Heart left ventricle (tissue), 16 donors: ENCODE data around the gene BCL2L12. TPM values are rescaled to one million over a fixed set of nuclear protein-coding genes. Genes with fewer than 3 reads are reported as not detected.

ENCODE experiments used
- ATAC-seq, 4 donors: fragments of 200-7000 bp; cut with Tn5 transposase; one replicate each; pipeline ENCODE4 v1.9.1; 2020 to 2022; ENCODE audit warnings: moderate library complexity in 4 of 4, mild to moderate bottlenecking in 3 of 4, moderate number of reproducible peaks in 1 of 4
- DNase-seq, 5 donors: peaks; one replicate each; pipeline ENCODE4 v3.0.0-alpha.2; 2020
- H3K27ac ChIP-seq, 12 donors: fragments of 200-600 bp; sonication (generic) in 4 of 12; one replicate each; pipeline versions ENCODE4 v1.5.0 to v1.8.0; 2016 to 2022; ENCODE audit warnings: mild to moderate bottlenecking in 2 of 12
- H3K27me3 ChIP-seq, 9 donors: fragments of 200-600 bp; sonication (generic) in 2 of 9; one replicate each; pipeline versions ENCODE4 v1.5.1 to v1.8.0; 2016 to 2022; ENCODE audit warnings: mild to moderate bottlenecking in 3 of 9
- H3K36me3 ChIP-seq, 9 donors: fragments of 200-600 bp; sonication (generic) in 2 of 9; one replicate each; pipeline versions ENCODE4 v1.5.0 to v1.8.0; 2018 to 2022; ENCODE audit warnings: mild to moderate bottlenecking in 2 of 9
- H3K4me1 ChIP-seq, 12 donors: fragments of 200-600 bp; sonication (generic) in 4 of 12; one replicate each; pipeline versions ENCODE4 v1.5.0 to v1.8.0; 2016 to 2022; ENCODE audit warnings: mild to moderate bottlenecking in 3 of 12
- H3K4me3 ChIP-seq, 12 donors: fragments of 200-600 bp; sonication (generic) in 4 of 12; one replicate each; pipeline versions ENCODE4 v1.5.0 to v1.8.0; 2017 to 2022; ENCODE audit warnings: mild to moderate bottlenecking in 9 of 12, moderate library complexity in 4 of 12
- H3K9me3 ChIP-seq, 12 donors: fragments of 200-600 bp; sonication (generic) in 4 of 12; one replicate each; pipeline versions ENCODE4 v1.5.0 to v1.8.0; 2016 to 2022; ENCODE audit warnings: mild to moderate bottlenecking in 1 of 12
- POLR2A ChIP-seq, 2 donors: fragments of 450-650 bp; IDR thresholded peaks; one replicate each; pipeline ENCODE4 v1.6.1; 2017; ENCODE audit warnings: antibody characterized with exemption in 2 of 2, mild to moderate bottlenecking in 2 of 2, moderate library complexity in 2 of 2
- WGBS, 4 donors: extraction: QIAGEN DNeasy Blood & Tissue Kit in 2 of 4; methylation state at CpG; one replicate each; pipeline versions ENCODE4 v1.1.5 to v1.1.7; 2013 to 2018; 5-methylcytosine and 5-hydroxymethylcytosine counted together
- intact Hi-C, 10 donors: fragments of 100-400 bp; cut with DNase I; formaldehyde crosslinking; loops; one replicate each; pipeline versions ENCODE4 v1.11.1 to v1.14.2; 2022
- polyA plus RNA-seq, 2 donors: library from polyadenylated mRNA; stranded (reverse); fragments of 200-250 nt; gene quantifications; one replicate each; pipeline ENCODE4 v1.2.3, GENCODE V29; 2013
- total RNA-seq, 9 donors: library from RNA; depleted of rRNA in 2 of 9; stranded (reverse); fragments of >200 nt in 2 of 9; fragmentation: NEBNext Ultra II Directional in 3 of 9; extraction: Animal tissue kit (Norgen Biotek cat#: 25700) in 3 of 9; gene quantifications; one replicate each; pipeline versions ENCODE4 v1.1.0 to v1.2.4, GENCODE V29; 2016 to 2023
- TF ChIP-seq, protein P1 (sequence below), 12 donors: fragments of 200-600 bp; sonication (generic) in 4 of 12; IDR thresholded peaks; one replicate each; pipeline versions ENCODE4 v1.5.0 to v1.8.0; 2018 to 2022; ENCODE audit warnings: antibody characterized with exemption in 12 of 12, mild to moderate bottlenecking in 5 of 12
- donor health status: ischemic (EF 13 %, LVEDD 7.1; RV severe dilation, severe dysfunction).
- donor health status: healthy with polysubstance abuse.
- donor health status: DM: no; HTN: yes; CAD: no.
- donor health status: DM: no; HTN: no; CAD: no.
- donor health status: ischemic (EF 25% LVEDD 6.9; RV normal size, moderate dysfunction).
- donor health status: ischemic (EF 25% LVEDD 5.7; RV mildly dilated, moderate dysfunction).
- donor health status: healthy.
- donor health status: DM: yes; HTN: yes; CAD: no.
- donor health status: ischemic (EF 35%, LVEDD 5.7; RV mildly dilated, moderate dysfunction).
- donor health status: nonischemic (EF 11% LVEDD 7.7; RV severe dilation, severe dysfunction).
- donor health status: DM: yes; HTN: yes; CAD: no.
- donor health status: PGD.
- donor health status: ischemic (EF 29% LVEDD 5.4; RV normal size, mild dysfunction).
- donor health status: nonischemic (EF 23%, LVEDD 6.1; RV moderate dilation, normal function).

The BCL2L12 gene
- total and polyA plus RNA-seq, 11 donors = 5.9 to 18.6 (median 10.5) TPM

DNA sequence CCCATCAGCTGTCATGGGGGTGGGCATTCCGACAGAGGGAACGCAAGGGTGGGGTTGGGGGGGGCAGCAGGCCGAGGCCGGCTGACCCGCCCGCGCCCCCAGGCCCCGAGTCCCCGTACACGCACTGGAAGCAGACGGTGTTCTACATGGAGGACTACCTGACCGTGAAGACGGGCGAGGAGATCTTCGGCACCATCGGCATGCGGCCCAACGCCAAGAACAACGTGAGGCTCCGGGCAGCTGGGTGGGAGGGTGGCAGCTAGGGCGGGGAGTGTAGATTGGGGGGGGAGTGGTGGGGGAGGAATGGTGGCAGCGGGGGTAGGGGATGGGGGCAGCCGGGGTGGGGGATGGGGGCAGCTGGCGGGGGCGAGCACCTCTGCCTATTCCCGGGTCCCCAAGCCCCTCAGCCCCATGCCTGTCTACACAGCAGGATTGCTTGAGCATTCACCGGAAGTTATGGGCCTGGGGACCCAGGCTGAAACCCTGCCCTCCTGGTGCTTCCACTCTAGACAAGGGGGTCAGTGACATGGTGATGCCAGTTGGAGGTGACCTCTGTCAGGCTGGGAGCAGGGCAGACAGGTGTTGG, 20.9 kb downstream of the BCL2L12 start:
- peak overlapping the region in 10 of 12 donors; percentile 32 to 82 (median 68) for H3K27ac ChIP-seq
- intact Hi-C loops = loop anchor here in 2 of 10 donors (5.0 to 10.0 kb wide), 3 partner anchors 81 to 292 kb away; partner anchors contain the start of genes AKT1S1 (in 1 of the 2), AP2A1 (in 1 of the 2) and TBC1D17 (in 1 of the 2)
- 78 to 90% (median 84%) methylated on average over 16 to 27 of the region's 27 CpGs for WGBS, 4 donors
- H3K9me3 ChIP-seq = no peaks in the 10 kb centered on the region
- no peak overlapping the region for H3K4me3 ChIP-seq
- TF ChIP-seq POLR2A (IDR thresholded peaks at IDR 0.05) = no peak
- TF ChIP-seq, protein P1, sequence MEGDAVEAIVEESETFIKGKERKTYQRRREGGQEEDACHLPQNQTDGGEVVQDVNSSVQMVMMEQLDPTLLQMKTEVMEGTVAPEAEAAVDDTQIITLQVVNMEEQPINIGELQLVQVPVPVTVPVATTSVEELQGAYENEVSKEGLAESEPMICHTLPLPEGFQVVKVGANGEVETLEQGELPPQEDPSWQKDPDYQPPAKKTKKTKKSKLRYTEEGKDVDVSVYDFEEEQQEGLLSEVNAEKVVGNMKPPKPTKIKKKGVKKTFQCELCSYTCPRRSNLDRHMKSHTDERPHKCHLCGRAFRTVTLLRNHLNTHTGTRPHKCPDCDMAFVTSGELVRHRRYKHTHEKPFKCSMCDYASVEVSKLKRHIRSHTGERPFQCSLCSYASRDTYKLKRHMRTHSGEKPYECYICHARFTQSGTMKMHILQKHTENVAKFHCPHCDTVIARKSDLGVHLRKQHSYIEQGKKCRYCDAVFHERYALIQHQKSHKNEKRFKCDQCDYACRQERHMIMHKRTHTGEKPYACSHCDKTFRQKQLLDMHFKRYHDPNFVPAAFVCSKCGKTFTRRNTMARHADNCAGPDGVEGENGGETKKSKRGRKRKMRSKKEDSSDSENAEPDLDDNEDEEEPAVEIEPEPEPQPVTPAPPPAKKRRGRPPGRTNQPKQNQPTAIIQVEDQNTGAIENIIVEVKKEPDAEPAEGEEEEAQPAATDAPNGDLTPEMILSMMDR (IDR thresholded peaks at IDR 0.05) = no peak
- no peak for ATAC-seq
- peaks cover 0 to 26% (median 0%) of the 10 kb centered on the region in 9 donors for H3K27me3 ChIP-seq
- H3K4me1 ChIP-seq = peaks cover 0 to 62% (median 31%) of the 10 kb centered on the region in 12 donors
- DNase-seq = no peak
- peaks cover 0 to 58% (median 52%) of the 10 kb centered on the region in 9 donors for H3K36me3 ChIP-seq

DNA sequence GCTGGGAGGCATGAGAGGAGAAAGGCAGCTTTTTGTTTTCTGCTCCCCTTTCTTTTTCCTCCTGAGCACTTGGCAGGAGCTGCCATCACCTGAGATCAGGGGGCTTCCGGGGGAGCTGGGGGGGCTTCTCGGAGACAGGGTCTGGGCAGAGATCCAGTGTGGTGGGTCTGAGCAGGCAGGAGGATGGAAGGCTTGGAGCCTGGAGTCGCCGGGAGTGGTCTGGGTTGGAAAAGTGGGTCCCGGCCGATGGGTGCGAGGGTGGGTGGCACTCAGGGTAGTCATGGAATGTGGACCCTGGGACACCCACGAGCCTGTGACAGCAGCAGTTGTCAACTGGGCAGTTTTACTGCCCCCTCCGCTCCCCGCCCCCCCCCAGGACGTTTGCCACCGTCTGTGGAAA, 21.4 kb downstream of the BCL2L12 start:
- peaks cover 0 to 53% (median 47%) of the 10 kb centered on the region in 9 donors for H3K36me3 ChIP-seq
- TF ChIP-seq POLR2A (IDR thresholded peaks at IDR 0.05) = no peak
- TF ChIP-seq, protein P1 (IDR thresholded peaks at IDR 0.05) = no peak

DNA sequence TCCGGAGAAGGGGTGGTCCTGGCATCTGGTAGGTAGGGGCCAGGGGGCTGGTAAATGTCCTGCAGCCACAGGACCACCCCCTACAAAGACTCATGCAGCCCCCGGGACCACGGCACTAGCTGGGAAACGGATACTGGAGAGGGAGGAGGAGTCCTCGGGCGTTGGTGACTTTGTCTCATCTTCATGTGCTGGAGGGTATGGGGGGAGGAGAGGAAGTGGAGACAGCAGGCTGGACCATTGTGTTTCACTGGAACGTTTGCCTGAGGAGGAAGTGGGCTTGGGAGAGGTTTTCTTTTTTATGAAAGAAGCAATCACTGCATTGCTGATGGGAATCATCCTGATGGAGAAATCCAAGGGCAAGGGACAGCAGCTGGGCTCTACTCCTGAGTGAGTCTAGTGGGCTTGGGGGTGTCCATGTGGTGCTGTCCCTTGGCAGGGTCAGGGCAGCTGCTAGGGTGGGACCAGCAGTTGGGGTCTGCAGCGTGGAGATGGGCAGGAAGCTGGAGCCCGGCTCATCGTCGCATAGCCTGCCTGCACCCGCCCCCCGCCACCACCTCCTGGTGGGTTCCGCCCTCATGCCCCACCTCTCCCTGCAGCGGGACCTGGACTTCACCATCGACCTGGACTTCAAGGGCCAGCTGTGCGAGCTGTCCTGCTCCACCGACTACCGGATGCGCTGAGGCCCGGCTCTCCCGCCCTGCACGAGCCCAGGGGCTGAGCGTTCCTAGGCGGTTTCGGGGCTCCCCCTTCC, 22.0 kb downstream of the BCL2L12 start:
- peaks cover 0 to 47% (median 42%) of the 10 kb centered on the region in 9 donors for H3K36me3 ChIP-seq
- DNase-seq (peak in 1 of 5 donors; percentile 31), ATAC-seq (peak in 1 of 4 donors; percentile 34)
- peaks cover 0 to 27% (median 0%) of the 10 kb centered on the region in 9 donors for H3K27me3 ChIP-seq
- peak overlapping the region in 8 of 12 donors; percentile 20 to 67 (median 47) for H3K4me3 ChIP-seq
- WGBS, 4 donors = 46 to 71% (median 56%) methylated on average over 19 to 26 of the region's 26 CpGs
- TF ChIP-seq, protein P1 (IDR thresholded peaks at IDR 0.05) = no peak
- TF ChIP-seq POLR2A (IDR thresholded peaks at IDR 0.05) = no peak
- no peaks in the 10 kb centered on the region for H3K9me3 ChIP-seq
- intact Hi-C loops = loop anchor here in 2 of 10 donors (5.0 to 10.0 kb wide), 3 partner anchors 80 to 293 kb away; partner anchors contain the start of genes AKT1S1 (in 1 of the 2), AP2A1 (in 1 of the 2) and TBC1D17 (in 1 of the 2)
- H3K27ac ChIP-seq = peak overlapping the region; percentile 23 to 85 (median 68)
- peaks cover 0 to 62% (median 32%) of the 10 kb centered on the region in 12 donors for H3K4me1 ChIP-seq

More for the DNA sequence above, 21.4 kb downstream of the BCL2L12 start:
- Histone ChIP-seq H3K27ac (peak overlapping the region in 10 of 12 donors; percentile 23 to 82 (median 68)), H3K27me3 (peaks cover 0 to 27% (median 0%) of the 10 kb centered on the region in 9 donors), H3K9me3 (no peaks in the 10 kb centered on the region), H3K4me1 (peaks cover 0 to 62% (median 32%) of the 10 kb centered on the region in 12 donors), H3K4me3 (peak overlapping the region in 2 of 12 donors; percentile 58 to 60)
- intact Hi-C loops = loop anchor here in 2 of 10 donors (5.0 to 10.0 kb wide), 3 partner anchors 80 to 292 kb away; partner anchors contain the start of genes AKT1S1 (in 1 of the 2), AP2A1 (in 1 of the 2) and TBC1D17 (in 1 of the 2)
- WGBS, 4 donors = 39 to 64% (median 61%) methylated on average over 7 to 12 of the region's 12 CpGs
- ATAC-seq = no peak
- DNase-seq = no peak
